H1 (cell line): ENCODE results near the gene TNP2. TPM values are rescaled to one million over a fixed set of nuclear protein-coding genes. Genes with fewer than 3 reads are reported as not detected.

Source experiments
- CTCF ChIA-PET: fragments of 300-600 bp; sonication (Branson Sonifier 250); formaldehyde crosslinking; loops from one replicate; lab custom pipeline; 2021; ENCODE audit not compliant: partially characterized antibody; lab: Charles Lee
- POLR2A ChIA-PET: fragments of 300-600 bp; sonication (Branson Sonifier 250); formaldehyde crosslinking; loops from one replicate; lab custom pipeline; 2021; ENCODE audit warnings: inconsistent platforms; ENCODE audit not compliant: partially characterized antibody; lab: Charles Lee
- DNase-seq, 2 experiments: peaks; one replicate each; pipeline versions ENCODE4 v3.0.0 to v3.0.0-alpha.2; 2010 to 2022; ENCODE audit warnings: low spot score in 2 of 2, low read depth in 1 of 2, mixed read lengths in 1 of 2
- FAIRE-seq: peaks from 2 replicates; lab custom pipeline; 2011; peaks lifted over from hg19 to GRCh38; lab: Jason Lieb, UNC
- H2AFZ ChIP-seq: 2 replicates; pipeline ENCODE4 v1.8.1; 2012; ENCODE audit warnings: low read length, inconsistent platforms
- H2AK5ac ChIP-seq: 2 replicates; pipeline ENCODE4 v1.6.1; 2013; ENCODE audit warnings: low read depth, low read length
- H2BK120ac ChIP-seq: replicated peaks from 2 replicates; pipeline ENCODE3; 2013; ENCODE audit warnings: low read depth, low read length, inconsistent platforms
- H2BK12ac ChIP-seq: 2 replicates; pipeline ENCODE4 v1.6.1; 2013; ENCODE audit warnings: low read depth, low read length
- H2BK15ac ChIP-seq: 2 replicates; pipeline ENCODE4 v1.6.1; 2013; ENCODE audit warnings: low read length
- H2BK20ac ChIP-seq: 2 replicates; pipeline ENCODE4 v1.6.1; 2013; ENCODE audit warnings: low read length
- H2BK5ac ChIP-seq: 2 replicates; pipeline ENCODE4 v1.6.1; 2013; ENCODE audit warnings: low read depth, low read length
- H3K14ac ChIP-seq: 2 replicates; pipeline ENCODE4 v1.6.1; 2013; ENCODE audit warnings: inconsistent platforms; ENCODE audit not compliant: insufficient read length
- H3K18ac ChIP-seq: 2 replicates; pipeline ENCODE4 v1.6.1; 2013; ENCODE audit warnings: low read length; ENCODE audit errors: extremely low read depth
- H3K23ac ChIP-seq: 2 replicates; pipeline ENCODE4 v1.6.1; 2013; ENCODE audit warnings: inconsistent platforms; ENCODE audit not compliant: insufficient read length
- H3K23me2 ChIP-seq: 2 replicates; pipeline ENCODE4 v1.6.1; 2013; ENCODE audit warnings: low read depth, low read length
- H3K27ac ChIP-seq: 2 replicates; pipeline ENCODE4 v1.6.1; 2011; ENCODE audit warnings: low read depth, low read length, inconsistent platforms
- H3K27me3 ChIP-seq, 4 experiments: replicated peaks in 1 of 4; 1 replicate in 1 of 4; 2 replicates in 3 of 4; pipeline versions ENCODE4 v1.6.1 to v1.8.1; 2011 to 2013; ENCODE audit warnings: low read length in 3 of 4, mild to moderate bottlenecking in 3 of 4, inconsistent platforms in 2 of 4, mixed read lengths in 2 of 4, moderate library complexity in 1 of 4; ENCODE audit not compliant: control insufficient read depth in 3 of 4, insufficient read depth in 3 of 4; ENCODE audit errors: extremely low read depth in 1 of 4
- H3K36me3 ChIP-seq, 4 experiments: 2 replicates each; pipeline versions ENCODE4 v1.6.1 to v1.8.1; 2011 to 2013; ENCODE audit warnings: mild to moderate bottlenecking in 4 of 4, low read length in 3 of 4, moderate library complexity in 2 of 4, control low read depth in 1 of 4, inconsistent platforms in 1 of 4; ENCODE audit not compliant: insufficient read depth in 4 of 4, control insufficient read depth in 2 of 4
- H3K4ac ChIP-seq: replicated peaks from 2 replicates; pipeline ENCODE3; 2013; ENCODE audit warnings: low read length, low read depth, mixed read lengths, inconsistent platforms; ENCODE audit not compliant: insufficient read length
- H3K4me1 ChIP-seq, 4 experiments: replicated peaks in 1 of 4; 1 replicate in 1 of 4; 2 replicates in 3 of 4; pipeline versions ENCODE4 v1.6.1 to v1.8.1; 2011 to 2013; ENCODE audit warnings: low read length in 3 of 4, inconsistent platforms in 2 of 4, mixed read lengths in 1 of 4; ENCODE audit not compliant: insufficient read depth in 4 of 4, control insufficient read depth in 3 of 4
- H3K4me2 ChIP-seq, 2 experiments: 2 replicates each; pipeline versions ENCODE4 v1.6.1 to v1.8.1; 2011 to 2013; ENCODE audit warnings: low read depth in 2 of 2, low read length in 2 of 2, control low read depth in 1 of 2, inconsistent platforms in 1 of 2, mild to moderate bottlenecking in 1 of 2; ENCODE audit not compliant: insufficient read depth in 1 of 2
- H3K4me3 ChIP-seq, 4 experiments: fragments of 200-600, 300-600 bp in 1 of 4; sonication (generic), shearing (Covaris generic), sonication (Bioruptor Twin) in 1 of 4; 2 replicates each; pipeline versions ENCODE4 v1.5.1 to v1.8.1; 2011 to 2016; ENCODE audit warnings: low read length in 4 of 4, low read depth in 3 of 4, control low read depth in 2 of 4, inconsistent platforms in 2 of 4, mild to moderate bottlenecking in 2 of 4, mixed read lengths in 1 of 4, moderate library complexity in 1 of 4; ENCODE audit not compliant: insufficient read depth in 2 of 4; ENCODE audit errors: extremely low read depth in 1 of 4
- H3K56ac ChIP-seq: replicated peaks from 2 replicates; pipeline ENCODE3; 2013; ENCODE audit warnings: low read depth, mild to moderate bottlenecking, mixed read lengths, low read length, inconsistent platforms; ENCODE audit not compliant: insufficient read length
- H3K79me1 ChIP-seq: 2 replicates; pipeline ENCODE4 v1.6.1; 2013; ENCODE audit warnings: low read depth, low read length, control low read depth
- H3K79me2 ChIP-seq, 2 experiments: 2 replicates each; pipeline versions ENCODE4 v1.6.1 to v1.8.1; 2012 to 2013; ENCODE audit warnings: low read length in 2 of 2, mild to moderate bottlenecking in 2 of 2, inconsistent platforms in 1 of 2; ENCODE audit not compliant: insufficient read depth in 2 of 2, control insufficient read depth in 1 of 2
- H3K9ac ChIP-seq, 4 experiments: replicated peaks in 1 of 4; 1 replicate in 1 of 4; 2 replicates in 3 of 4; pipeline versions ENCODE4 v1.6.1 to v1.8.1; 2011 to 2013; ENCODE audit warnings: low read depth in 3 of 4, low read length in 3 of 4, control low read depth in 2 of 4, mild to moderate bottlenecking in 2 of 4, moderate library complexity in 2 of 4, inconsistent platforms in 1 of 4; ENCODE audit errors: extremely low read depth in 1 of 4
- H3K9me3 ChIP-seq, 2 experiments: 2 replicates each; pipeline versions ENCODE4 v1.6.1 to v1.8.1; 2012 to 2013; ENCODE audit warnings: mild to moderate bottlenecking in 2 of 2, moderate library complexity in 2 of 2, control low read depth in 1 of 2, inconsistent platforms in 1 of 2, low read depth in 1 of 2, low read length in 1 of 2, mixed read lengths in 1 of 2; ENCODE audit not compliant: insufficient read depth in 2 of 2
- H4K20me1 ChIP-seq, 2 experiments: replicated peaks in 1 of 2; 2 replicates each; pipeline versions ENCODE3 to v1.8.1; 2011 to 2013; ENCODE audit warnings: inconsistent platforms in 2 of 2, low read length in 2 of 2, mild to moderate bottlenecking in 1 of 2; ENCODE audit not compliant: insufficient read depth in 2 of 2, control insufficient read depth in 1 of 2
- H4K5ac ChIP-seq: 2 replicates; pipeline ENCODE4 v1.6.1; 2013; ENCODE audit warnings: low read length, low read depth, mixed read lengths, inconsistent platforms; ENCODE audit not compliant: insufficient read length
- H4K8ac ChIP-seq: 2 replicates; pipeline ENCODE4 v1.8.0; 2013; ENCODE audit warnings: mild to moderate bottlenecking, moderate library complexity, low read length, inconsistent platforms; ENCODE audit not compliant: insufficient read depth; ENCODE audit errors: extremely low read depth
- H4K91ac ChIP-seq: replicated peaks from 2 replicates; pipeline ENCODE3; 2013; ENCODE audit warnings: low read length, mixed read lengths, inconsistent platforms; ENCODE audit not compliant: insufficient read length
- BRCA1 ChIP-seq: IDR thresholded peaks from 2 replicates; pipeline ENCODE4 v1.6.1; 2012; ENCODE audit warnings: low read depth, low read length, improper control_type of control experiment
- CTBP2 ChIP-seq: IDR thresholded peaks from 2 replicates; pipeline ENCODE4 v1.7.0; 2011; ENCODE audit warnings: borderline replicate concordance, mild to moderate bottlenecking, moderate library complexity, mixed read lengths, low read length; ENCODE audit not compliant: insufficient read depth, insufficient read length
- FOSL1 ChIP-seq: IDR thresholded peaks from 2 replicates; pipeline ENCODE4 v1.6.1; 2011; ENCODE audit warnings: mild to moderate bottlenecking, low read depth, low read length, moderate library complexity; ENCODE audit not compliant: insufficient read depth
- JUN ChIP-seq: IDR thresholded peaks from 2 replicates; pipeline ENCODE4 v1.6.1; 2011; ENCODE audit warnings: low read depth, mild to moderate bottlenecking, improper control_type of control experiment, low read length
- SP2 ChIP-seq: IDR thresholded peaks from 2 replicates; pipeline ENCODE4 v1.6.1; 2012; ENCODE audit warnings: mild to moderate bottlenecking, low read length, inconsistent platforms
- TAF7 ChIP-seq: optimal IDR thresholded peaks from 2 replicates; pipeline ENCODE3; 2011; ENCODE audit warnings: low read depth, mild to moderate bottlenecking, inconsistent platforms, low read length, moderate library complexity, borderline replicate concordance
- TCF12 ChIP-seq: IDR thresholded peaks from 2 replicates; pipeline ENCODE4 v1.6.1; 2011; ENCODE audit warnings: low read depth, mild to moderate bottlenecking, low read length
- whole genome bisulfite sequencing, 2 experiments: shearing (Covaris generic) in 1 of 2; methylation state at CpG; one replicate each; pipeline versions ENCODE4 v1.1.6 to v1.1.7; 2013 to 2015; ENCODE audit warnings: low lambda C conversion rate in 2 of 2, mixed read lengths in 2 of 2, inconsistent platforms in 1 of 2, low coverage in 1 of 2, missing lambda C conversion rate in 1 of 2; ENCODE audit not compliant: insufficient replicate concordance in 2 of 2, insufficient coverage in 1 of 2, insufficient read length in 1 of 2; ENCODE audit errors: extremely low coverage in 1 of 2, missing lambda C conversion rate in 1 of 2; 5-methylcytosine and 5-hydroxymethylcytosine counted together
- polyA plus RNA-seq, 7 experiments: library from polyadenylated mRNA; depleted of rRNA in 3 of 7; stranded (reverse) in 5 of 7; unstranded in 2 of 7; fragments of >200 nt in 5 of 7; fragments of 200-250 nt in 2 of 7; gene quantifications; 1 replicate in 5 of 7; 2 replicates in 1 of 7; 4 replicates in 1 of 7; pipeline versions ENCODE4 v1.2.1 to v1.2.3, GENCODE V29; 2011 to 2013; ENCODE audit warnings: missing spikeins in 2 of 7, mixed read lengths in 2 of 7
- total RNA-seq: library from RNA; stranded (reverse); fragmentation: NEBNext Ultra II Directional; extraction: Animal tissue kit (Norgen Biotek cat#: 25700); gene quantifications from 2 replicates; pipeline ENCODE4 v1.2.1, GENCODE V29; 2021

TNP2 gene
- total and polyA plus RNA-seq, 2 of the 8 experiments (the other 6 are each of a cell fraction or from before 2014, with no cell fraction given) = not detected

DNA sequence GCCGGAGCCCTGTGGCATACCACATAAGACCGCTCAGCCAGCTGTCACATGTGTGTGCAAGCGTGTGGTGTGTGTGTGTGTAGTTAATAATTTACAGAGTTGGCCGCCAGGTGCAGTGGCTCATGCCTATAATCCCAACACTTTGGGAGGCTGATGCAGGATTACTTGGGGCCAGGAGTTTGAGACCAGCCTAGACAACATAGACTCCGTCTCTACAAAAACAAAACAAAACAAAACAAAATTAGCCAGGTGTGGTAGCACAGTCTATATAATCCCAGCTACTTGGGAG lies 33.5 kb downstream of the TNP2 start:
- no peak for DNase-seq
- ChIA-PET CTCF (interaction anchor here (0.6 to 1.0 kb wide), 4 partner anchors 16 to 121 kb away, joined by 3 read pairs; no protein-coding TSS in a partner anchor), POLR2A (interaction anchor here (0.9 to 3.6 kb wide), 2 partner anchors 13 to 20 kb away, joined by 4 to 15 read pairs; partner anchors contain the start of gene SOCS1)
- TF ChIP-seq TCF12 (no peak), TAF7 (no peak), CTBP2 (no peak), BRCA1 (no peak), FOSL1 (no peak), JUN (no peak), SP2 (no peak)

More for the DNA sequence above, 33.5 kb downstream of the TNP2 start:
- H3K36me3 ChIP-seq = no peaks in the 10 kb centered on the region
- no peak overlapping the region for H3K4me2 ChIP-seq
- no peak for FAIRE-seq
- H3K56ac ChIP-seq = no peak overlapping the region
- H2AK5ac ChIP-seq = no peak overlapping the region
- no peak overlapping the region for H4K91ac ChIP-seq
- no peaks in the 10 kb centered on the region for H4K20me1 ChIP-seq
- no peak overlapping the region for H2BK15ac ChIP-seq
- no peak overlapping the region for H4K5ac ChIP-seq
- no peak overlapping the region for H4K8ac ChIP-seq
- no peak overlapping the region for H3K4me3 ChIP-seq
- no peak overlapping the region for H3K18ac ChIP-seq
- no peak overlapping the region for H2AFZ ChIP-seq
- H3K79me2 ChIP-seq = no peaks in the 10 kb centered on the region
- peaks cover 0 to 6% (median 2%) of the 10 kb centered on the region in 4 experiments; a peak in 3 of 7 replicates for H3K4me1 ChIP-seq
- no peak overlapping the region for H2BK20ac ChIP-seq
- H3K9me3 ChIP-seq = 0 out of 4 replicates have a peak, but pooled peaks cover 0 to 3% of the 10 kb centered on the region in 2 experiments
- H3K4ac ChIP-seq = no peak overlapping the region
- no peaks in the 10 kb centered on the region for H3K79me1 ChIP-seq
- H3K23me2 ChIP-seq = no peaks in the 10 kb centered on the region
- H3K14ac ChIP-seq = no peak overlapping the region
- no peak overlapping the region for H2BK120ac ChIP-seq
- H2BK5ac ChIP-seq = no peak overlapping the region
- H3K27me3 ChIP-seq = no peaks in the 10 kb centered on the region
- H3K27ac ChIP-seq = no peak overlapping the region
- H2BK12ac ChIP-seq = no peak overlapping the region
- H3K9ac ChIP-seq = no peak overlapping the region
- no peak overlapping the region for H3K23ac ChIP-seq
- WGBS, 2 experiments = 94% methylated on average over 5 of the region's 5 CpGs; no CpG with 5 or more reads in 1 of the 2 experiments
